GM12874 (cell line): ENCODE data around the gene SIAH3.

Experiments used
- CTCF ChIP-seq: IDR thresholded peaks from 2 replicates; pipeline ENCODE4 v1.5.1; 2011; ENCODE audit warnings: low read depth, mild to moderate bottlenecking, control low read depth, low read length, moderate library complexity; ENCODE audit not compliant: insufficient read depth

SIAH3 gene

DNA sequence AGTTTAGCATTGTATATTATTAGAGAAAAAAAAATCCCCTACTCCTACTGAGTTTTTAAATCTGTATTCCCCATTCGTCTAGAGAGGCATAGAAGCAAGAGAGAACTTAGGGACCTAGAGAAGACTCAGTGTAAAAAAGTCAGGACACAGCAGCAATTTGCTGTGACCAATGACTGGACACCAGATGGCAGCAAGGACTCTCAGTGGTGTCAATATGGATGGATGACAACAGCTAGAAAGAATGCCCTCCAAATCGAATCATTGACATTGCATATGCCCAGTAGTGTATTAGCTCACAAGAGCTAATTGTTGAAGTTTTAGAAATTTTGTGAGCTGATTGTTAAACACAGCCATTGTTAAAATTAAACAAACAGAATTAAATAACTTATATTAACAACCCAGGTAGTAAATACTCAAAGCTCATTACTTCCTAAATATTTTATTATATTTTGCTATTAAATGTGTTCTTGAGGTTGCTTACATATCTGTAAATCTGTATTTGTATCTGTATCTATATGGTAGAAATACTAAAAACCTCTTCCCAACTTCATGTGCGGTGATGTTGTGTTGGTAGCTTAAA lies 43.9 kb downstream of the SIAH3 start:
- peak; percentile 53; the same call in 1 of the 2 replicates for TF ChIP-seq CTCF

DNA sequence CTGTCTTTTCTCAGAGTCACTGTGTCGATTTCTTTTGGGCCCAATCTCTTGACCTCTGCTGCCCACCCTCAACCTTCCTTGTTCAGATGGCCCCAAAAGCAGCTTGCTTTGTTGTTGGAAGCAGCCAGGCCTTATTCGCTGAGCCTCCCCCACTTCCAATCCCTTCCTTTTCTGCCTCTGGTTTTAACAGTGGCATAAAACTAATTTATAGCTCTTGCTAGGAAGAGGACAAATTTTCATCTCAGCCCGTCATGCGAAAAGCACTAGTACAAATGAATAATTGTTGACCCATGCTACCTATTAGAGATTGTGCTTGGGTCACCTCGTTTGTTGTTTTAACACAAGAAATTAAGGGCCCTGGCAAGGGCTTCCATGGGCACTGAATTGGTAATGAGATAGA lies 51.1 kb downstream of the SIAH3 start:
- TF ChIP-seq CTCF, result no peak

DNA sequence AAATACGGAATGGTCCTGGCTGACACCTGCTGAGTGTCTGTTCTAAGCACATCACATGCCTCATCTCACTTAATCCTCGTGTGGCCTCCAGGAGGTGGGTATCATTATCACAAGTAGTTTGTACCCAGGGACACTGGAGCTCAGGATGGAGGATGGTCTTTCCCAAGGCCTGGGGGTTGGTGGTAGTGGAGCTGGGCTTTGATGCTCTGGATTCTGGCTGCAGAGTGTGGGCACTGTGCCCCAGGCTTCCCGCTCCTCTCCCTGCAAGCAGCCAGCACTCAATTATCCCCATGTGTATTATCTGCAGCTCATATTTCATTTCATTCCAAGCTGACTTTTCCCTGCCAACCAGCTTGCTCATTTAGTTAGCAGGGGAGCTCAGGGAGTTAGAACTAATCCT lies 52.1 kb downstream of the SIAH3 start:
- TF ChIP-seq CTCF, result no peak

DNA sequence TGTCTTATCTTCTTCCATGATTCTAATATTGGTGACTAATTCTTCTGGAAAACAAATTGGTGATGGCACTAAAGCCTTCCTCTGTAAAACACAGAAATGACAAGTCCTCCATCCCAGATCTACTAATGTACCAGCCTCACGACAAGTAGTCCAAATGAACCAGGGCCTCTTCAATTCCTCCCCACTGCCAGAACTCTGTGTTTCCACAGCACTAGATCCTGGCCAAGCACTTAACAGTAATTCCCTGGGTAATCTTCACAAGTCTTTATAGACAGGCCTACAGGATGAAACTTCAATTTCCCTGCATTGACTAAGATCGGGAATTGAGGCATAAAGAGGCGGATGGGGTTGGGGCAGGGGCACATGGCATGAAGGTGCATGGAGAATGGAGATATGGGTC lies 52.7 kb downstream of the SIAH3 start:
- TF ChIP-seq CTCF, result no peak

- no peak for TF ChIP-seq CTCF
Observed at GRCh38 chr13:45796426-45797235, 54.9 kb downstream of the SIAH3 start.

DNA sequence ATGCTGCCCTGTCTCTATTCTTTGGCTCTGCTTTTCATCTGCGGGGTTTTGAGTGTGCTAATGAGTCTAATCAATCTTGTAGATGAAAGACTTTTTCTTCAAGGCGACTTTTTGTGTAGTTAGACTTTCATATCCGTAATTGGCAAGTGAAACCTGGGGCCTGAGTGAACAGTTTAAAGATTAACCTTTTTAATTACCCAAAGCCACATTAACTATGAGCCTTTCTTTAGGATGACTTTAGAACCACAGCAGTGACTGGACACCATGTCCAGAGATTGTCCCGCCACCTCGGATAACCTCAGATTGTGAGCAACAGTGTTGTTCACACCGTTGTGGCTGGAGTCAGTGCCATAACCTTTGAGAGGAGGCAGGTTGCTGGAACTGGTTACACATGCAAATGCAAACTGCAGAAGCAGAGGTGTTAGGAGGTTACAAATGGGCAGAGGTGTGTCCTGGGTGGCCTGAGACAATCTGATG lies 58.7 kb downstream of the SIAH3 start:
- TF ChIP-seq CTCF, result no peak

DNA sequence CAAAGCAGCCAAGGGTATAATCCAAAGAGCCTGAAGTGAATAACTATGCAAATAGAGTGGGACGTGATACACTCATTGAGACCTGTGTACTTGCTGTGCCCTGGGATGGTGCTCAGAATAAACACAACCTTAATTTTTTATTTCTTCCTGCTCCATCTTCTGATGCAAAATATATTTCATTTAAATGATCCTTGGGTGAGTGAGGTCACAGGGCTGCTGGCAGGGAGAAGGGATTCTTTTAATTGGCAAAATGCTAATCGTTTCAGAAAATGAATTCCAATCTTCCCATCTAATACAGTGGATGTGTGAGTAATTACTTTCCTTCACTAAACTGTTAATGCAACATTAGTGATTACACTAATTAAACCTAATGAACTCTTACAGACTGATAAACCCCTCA lies 63.5 kb downstream of the SIAH3 start:
- TF ChIP-seq CTCF, result no peak
